Gastroesophageal sphincter (tissue), 3 donors: ENCODE data around the gene GPR171.

ENCODE experiments used
- EP300 ChIP-seq: sonication (generic); formaldehyde crosslinking; IDR thresholded peaks from one replicate; pipeline ENCODE4 v1.6.1; 2017; ENCODE audit warnings: antibody characterized with exemption, mild to moderate bottlenecking
- POLR2A ChIP-seq, 2 donors: fragments of 450-650 bp; IDR thresholded peaks; one replicate each; pipeline ENCODE4 v1.6.1; 2017; ENCODE audit warnings: antibody characterized with exemption in 2 of 2, mild to moderate bottlenecking in 2 of 2, moderate library complexity in 1 of 2
- POLR2AphosphoS5 ChIP-seq: sonication (generic); formaldehyde crosslinking; IDR thresholded peaks from one replicate; pipeline ENCODE4 v1.6.1; 2017; ENCODE audit warnings: antibody characterized with exemption
- TF ChIP-seq, protein P1 (sequence below), 4 experiments: fragments of 200-600 bp in 2 of 4; fragments of 450-650 bp in 2 of 4; sonication (generic) in 1 of 4; IDR thresholded peaks; one replicate each; pipeline ENCODE4 v1.5.1; 2017 to 2019; ENCODE audit warnings: antibody characterized with exemption in 4 of 4, mild to moderate bottlenecking in 2 of 4, moderate library complexity in 2 of 4

DNA sequence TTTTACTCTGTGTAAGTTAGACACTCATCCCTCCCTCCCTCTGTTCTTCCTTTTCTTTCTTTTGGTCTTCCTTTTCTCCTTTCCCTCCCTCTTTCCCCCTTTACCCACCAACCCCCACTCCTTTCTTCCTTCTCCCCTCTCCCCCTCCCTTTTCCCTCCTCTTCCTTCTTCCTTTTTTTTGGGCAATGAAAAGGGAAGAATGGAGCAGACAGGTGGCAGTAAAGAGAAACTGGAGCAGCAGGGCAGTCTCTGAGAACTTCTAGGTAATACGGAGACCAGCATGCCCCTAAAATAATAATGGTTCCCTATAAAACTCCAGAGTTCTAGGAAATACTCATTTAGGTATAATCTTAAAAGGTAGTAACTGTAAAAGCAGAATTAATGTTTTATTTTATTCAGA, 11.4 kb upstream of the GPR171 start:
- TF ChIP-seq, protein P1, sequence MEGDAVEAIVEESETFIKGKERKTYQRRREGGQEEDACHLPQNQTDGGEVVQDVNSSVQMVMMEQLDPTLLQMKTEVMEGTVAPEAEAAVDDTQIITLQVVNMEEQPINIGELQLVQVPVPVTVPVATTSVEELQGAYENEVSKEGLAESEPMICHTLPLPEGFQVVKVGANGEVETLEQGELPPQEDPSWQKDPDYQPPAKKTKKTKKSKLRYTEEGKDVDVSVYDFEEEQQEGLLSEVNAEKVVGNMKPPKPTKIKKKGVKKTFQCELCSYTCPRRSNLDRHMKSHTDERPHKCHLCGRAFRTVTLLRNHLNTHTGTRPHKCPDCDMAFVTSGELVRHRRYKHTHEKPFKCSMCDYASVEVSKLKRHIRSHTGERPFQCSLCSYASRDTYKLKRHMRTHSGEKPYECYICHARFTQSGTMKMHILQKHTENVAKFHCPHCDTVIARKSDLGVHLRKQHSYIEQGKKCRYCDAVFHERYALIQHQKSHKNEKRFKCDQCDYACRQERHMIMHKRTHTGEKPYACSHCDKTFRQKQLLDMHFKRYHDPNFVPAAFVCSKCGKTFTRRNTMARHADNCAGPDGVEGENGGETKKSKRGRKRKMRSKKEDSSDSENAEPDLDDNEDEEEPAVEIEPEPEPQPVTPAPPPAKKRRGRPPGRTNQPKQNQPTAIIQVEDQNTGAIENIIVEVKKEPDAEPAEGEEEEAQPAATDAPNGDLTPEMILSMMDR (IDR thresholded peaks at IDR 0.05): no peak
- TF ChIP-seq POLR2A (IDR thresholded peaks at IDR 0.05) (no peak), POLR2AphosphoS5 (no peak), EP300 (no peak)
